Nephron (organoid): Measurements from ENCODE around the gene ZNF837.

Experiments
- H3K27ac Mint-ChIP-seq, 3 experiments: 2 replicates each; pipeline ENCODE4 v1.8.0; 2020; ENCODE audit warnings: mixed read lengths in 3 of 3, mild to moderate bottlenecking in 2 of 3, moderate library complexity in 1 of 3
- H3K27me3 Mint-ChIP-seq: 2 replicates; pipeline ENCODE4 v1.8.0; 2021; ENCODE audit warnings: low read depth, mild to moderate bottlenecking, moderate library complexity, mixed read lengths
- H3K36me3 Mint-ChIP-seq: 2 replicates; pipeline ENCODE4 v1.8.0; 2020; ENCODE audit warnings: low read depth, mixed read lengths
- H3K4me1 Mint-ChIP-seq: 2 replicates; pipeline ENCODE4 v1.8.0; 2020; ENCODE audit warnings: mixed read lengths
- H3K4me3 Mint-ChIP-seq, 3 experiments: 2 replicates each; pipeline ENCODE4 v1.8.0; 2020; ENCODE audit warnings: mild to moderate bottlenecking in 3 of 3, mixed read lengths in 3 of 3, moderate library complexity in 2 of 3
- H3K9me3 Mint-ChIP-seq: 2 replicates; pipeline ENCODE4 v1.8.0; 2020; ENCODE audit warnings: mixed read lengths
- CTCF ChIP-seq, 3 experiments: fragments of 200-600 bp; sonication (generic); IDR thresholded peaks; one replicate each; pipeline ENCODE4 v1.5.0; 2021; ENCODE audit warnings: antibody characterized with exemption in 3 of 3; ENCODE audit not compliant: unreplicated experiment in 3 of 3

The ZNF837 gene

GRCh38 chr19:58398087-58398486, 17.3 kb upstream of the ZNF837 start:
- no peak for TF ChIP-seq CTCF (IDR thresholded peaks at IDR 0.05; ENCODE audit: unreplicated experiment in 3 of 3)
- peaks cover 17% of the 10 kb centered on the region for H3K4me1 Mint-ChIP-seq
- no peaks in the 10 kb centered on the region for H3K27me3 Mint-ChIP-seq
- no peaks in the 10 kb centered on the region for H3K9me3 Mint-ChIP-seq
- H3K36me3 Mint-ChIP-seq, result peaks cover 22% of the 10 kb centered on the region
- H3K27ac Mint-ChIP-seq, result no peak overlapping the region
- no peak overlapping the region for H3K4me3 Mint-ChIP-seq

GRCh38 chr19:58397533-58398037, 16.8 kb upstream of the ZNF837 start:
- H3K27me3 Mint-ChIP-seq, result no peaks in the 10 kb centered on the region
- no peak overlapping the region for H3K4me3 Mint-ChIP-seq
- peaks cover 17% of the 10 kb centered on the region for H3K4me1 Mint-ChIP-seq
- no peak for TF ChIP-seq CTCF (IDR thresholded peaks at IDR 0.05; ENCODE audit: unreplicated experiment in 3 of 3)
- no peak overlapping the region for H3K27ac Mint-ChIP-seq
- no peaks in the 10 kb centered on the region for H3K9me3 Mint-ChIP-seq
- H3K36me3 Mint-ChIP-seq, result peaks cover 27% of the 10 kb centered on the region

- TF ChIP-seq CTCF (IDR thresholded peaks at IDR 0.05; ENCODE audit: unreplicated experiment in 3 of 3), result no peak
- Mint-ChIP-seq H3K27ac (no peak overlapping the region), H3K4me3 (no peak overlapping the region), H3K4me1 (peaks cover 17% of the 10 kb centered on the region), H3K27me3 (no peaks in the 10 kb centered on the region), H3K9me3 (no peaks in the 10 kb centered on the region), H3K36me3 (peaks cover 28% of the 10 kb centered on the region)
These were observed 16.1 kb upstream of the ZNF837 start for GRCh38 chr19:58396691-58397532.

GRCh38 chr19:58395979-58396627, 15.3 kb upstream of the ZNF837 start:
- H3K36me3 Mint-ChIP-seq, result peaks cover 29% of the 10 kb centered on the region
- H3K27me3 Mint-ChIP-seq, result no peaks in the 10 kb centered on the region
- H3K4me3 Mint-ChIP-seq, result no peak overlapping the region
- no peak for TF ChIP-seq CTCF (IDR thresholded peaks at IDR 0.05; ENCODE audit: unreplicated experiment in 3 of 3)
- H3K27ac Mint-ChIP-seq, result no peak overlapping the region
- no peaks in the 10 kb centered on the region for H3K9me3 Mint-ChIP-seq
- peaks cover 13% of the 10 kb centered on the region for H3K4me1 Mint-ChIP-seq

- H3K4me1 Mint-ChIP-seq, result peaks cover 11% of the 10 kb centered on the region
- TF ChIP-seq CTCF (IDR thresholded peaks at IDR 0.05; ENCODE audit: unreplicated experiment in 3 of 3), result no peak
- no peaks in the 10 kb centered on the region for H3K27me3 Mint-ChIP-seq
- no peak within 1 kb of the TSS for H3K27ac Mint-ChIP-seq
- H3K4me3 Mint-ChIP-seq, result no peak within 1 kb of the TSS
- H3K36me3 Mint-ChIP-seq, result peaks cover 35% of the 10 kb centered on the region
- H3K9me3 Mint-ChIP-seq, result no peaks in the 10 kb centered on the region
These were observed 14.6 kb upstream of the ZNF837 start, which contains the start of gene RNF225 for GRCh38 chr19:58395220-58395978. Gene RNF225 (plus strand): TSS chr19:58395656. CDS start chr19:58396090, 434 bp downstream.
